ENCODE data around the gene DEDD.

Gene DEDD

DNA sequence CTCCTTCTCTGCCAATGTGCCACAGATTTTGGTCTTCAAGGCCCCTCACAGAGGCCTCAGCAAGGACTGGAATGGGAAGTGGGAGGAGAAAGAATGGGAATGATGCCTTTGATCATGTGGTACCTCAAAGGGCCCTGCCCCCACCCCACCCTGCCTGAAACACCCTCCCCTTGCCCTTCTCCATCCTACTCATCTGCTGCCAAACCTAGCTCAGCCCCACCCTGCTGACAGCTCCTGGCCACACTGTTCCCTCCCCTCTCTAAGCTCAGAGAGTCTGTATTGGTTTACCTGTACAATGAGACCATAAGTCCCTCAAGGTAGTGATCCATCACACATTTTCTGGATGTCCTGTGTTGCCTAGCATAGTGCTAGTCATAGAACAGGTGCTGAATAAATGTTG, 56.1 kb downstream of the DEDD start:
- in situ Hi-C loops (cut with MboI; ENCODE audit: low sequenced_read_pairs), result no loop called here

DNA sequence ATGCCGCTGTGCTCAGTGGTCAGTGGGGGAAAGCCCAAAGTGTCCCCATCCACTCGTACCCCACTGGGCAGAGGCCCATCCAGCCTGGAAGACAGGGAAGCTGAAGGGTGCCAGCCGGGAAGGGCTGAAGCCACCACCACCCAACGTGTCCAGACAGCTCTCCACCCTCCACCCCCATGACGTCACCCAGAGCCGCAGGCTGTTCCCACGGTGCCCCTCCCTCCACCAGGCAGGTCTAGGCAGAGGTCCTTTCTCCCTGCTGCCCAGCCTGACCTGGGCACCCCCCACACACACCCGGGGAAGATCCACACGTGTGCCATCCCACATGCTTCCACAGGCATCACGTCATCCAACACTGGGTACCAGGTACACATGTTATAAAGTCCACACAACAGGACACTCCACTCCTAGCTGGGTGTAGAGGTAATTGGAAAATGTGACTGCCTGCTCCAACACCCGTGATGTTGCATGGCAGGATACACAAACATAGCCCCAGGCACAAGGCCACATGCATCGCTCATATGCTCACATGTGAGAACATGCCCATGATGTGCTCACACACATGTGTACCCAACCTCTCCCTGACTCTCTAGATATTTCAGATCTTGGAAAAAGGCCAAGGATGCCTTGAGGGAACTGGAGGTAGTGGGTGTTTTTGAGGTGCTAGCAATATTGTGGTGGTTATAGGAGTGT, 57.6 kb downstream of the DEDD start:
- in situ Hi-C loops (cut with MboI; ENCODE audit: low sequenced_read_pairs), result no loop called here

DNA sequence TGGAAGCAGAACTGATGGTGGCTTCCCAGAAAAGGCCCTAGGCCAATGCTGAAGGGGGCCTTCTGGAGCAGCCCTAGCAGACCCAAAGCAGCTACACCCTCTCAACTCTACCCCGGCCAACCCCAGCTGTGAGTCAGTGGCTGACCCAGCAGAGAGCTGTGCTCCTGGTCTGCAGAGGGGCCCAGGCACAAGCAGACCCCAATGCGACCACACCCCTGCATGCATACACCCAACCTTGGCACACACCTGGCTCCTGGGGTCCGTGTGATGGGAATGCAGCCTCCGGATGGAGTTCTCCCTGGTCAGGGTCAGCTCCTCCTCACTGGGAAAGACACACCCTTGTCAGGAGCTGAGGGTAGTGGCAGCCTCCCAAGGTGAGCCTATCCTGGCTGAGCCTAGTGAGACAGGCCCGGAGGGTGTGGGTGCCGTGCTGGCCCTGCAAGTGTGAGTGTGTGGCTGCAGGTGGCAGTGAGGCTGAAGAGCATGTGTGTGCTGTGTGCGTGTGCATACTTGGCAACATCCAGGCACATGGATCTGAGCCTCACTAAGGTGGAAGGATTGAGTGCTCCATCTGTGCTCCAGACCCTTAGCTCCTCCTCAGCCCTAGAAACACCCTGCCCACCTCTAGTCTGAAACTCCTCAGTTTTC, 58.9 kb downstream of the DEDD start:
- in situ Hi-C loops (cut with MboI; ENCODE audit: low sequenced_read_pairs), result no loop called here

DNA sequence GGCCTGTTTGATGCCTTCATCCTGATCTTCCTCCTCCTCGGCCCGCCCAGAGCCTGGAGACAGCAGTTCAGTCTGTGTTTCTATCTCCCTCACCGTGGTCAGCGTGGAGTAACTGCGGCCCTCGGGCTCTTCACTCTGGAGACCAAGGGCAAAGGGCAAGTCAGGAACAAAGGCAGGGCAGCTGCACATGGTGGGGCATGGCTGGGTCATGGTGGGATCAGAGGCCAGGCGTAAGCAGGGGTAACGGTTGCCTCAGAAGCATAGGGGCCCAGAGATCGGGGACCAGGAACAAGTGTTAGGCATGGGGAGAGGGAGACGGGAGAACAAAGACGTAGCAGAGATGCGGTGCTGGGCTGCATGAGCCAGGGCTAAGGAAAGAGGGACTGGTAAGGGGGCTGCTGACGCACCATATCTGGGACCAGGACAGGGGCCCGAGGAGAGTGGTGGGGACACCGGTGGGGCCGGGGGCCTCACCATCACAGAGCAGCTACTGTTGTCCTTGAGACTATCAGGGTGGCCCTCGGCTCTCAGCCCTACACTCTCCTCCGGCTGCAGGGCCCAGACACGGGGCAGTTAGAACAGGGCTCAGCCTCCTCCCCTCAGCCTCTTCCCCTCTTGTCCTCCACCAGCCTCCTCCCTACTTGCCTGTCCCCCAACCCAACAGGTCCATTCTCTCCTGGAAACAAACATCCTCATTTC, 59.6 kb downstream of the DEDD start:
- in situ Hi-C loops (cut with MboI; ENCODE audit: low sequenced_read_pairs), result no loop called here

DNA sequence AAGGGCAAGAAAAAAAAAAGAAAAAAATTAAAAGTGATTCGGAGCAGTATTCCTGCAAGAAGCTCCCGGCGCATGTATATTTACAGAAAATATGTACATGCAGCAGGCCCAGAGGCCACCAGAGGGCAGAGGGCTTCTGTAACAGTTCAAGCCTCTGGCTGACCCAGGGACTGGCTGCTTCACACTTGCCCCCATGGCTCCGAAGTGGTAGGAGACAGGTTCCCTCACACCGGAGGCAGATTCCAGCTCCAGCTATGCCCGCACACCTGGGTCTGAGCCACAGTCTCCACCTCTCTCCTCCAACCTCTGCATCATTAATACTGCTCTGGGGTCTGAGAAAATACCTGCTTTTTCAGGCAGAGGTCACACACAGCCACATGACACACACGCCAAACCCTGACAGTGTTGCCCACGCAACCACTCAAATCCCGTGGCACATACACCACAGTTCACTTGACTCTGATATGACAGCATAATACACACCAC, 60.5 kb downstream of the DEDD start:
- in situ Hi-C loops (cut with MboI; ENCODE audit: low sequenced_read_pairs), result no loop called here

Measured in hTERT RPE-1 (cell line).